SK-N-SH treated with all-trans-retinoic acid at 6 μM for 48 hours (cell line): ENCODE data around the gene TMEM134.

ENCODE experiments used
- ATAC-seq: fragments of 200-7000 bp; cut with Tn5 transposase; 3 replicates; pipeline ENCODE4 v1.9.1; 2020; ENCODE audit warnings: mild to moderate bottlenecking, moderate library complexity
- ARNTL ChIP-seq: fragments of 450-650 bp; formaldehyde crosslinking; IDR thresholded peaks from 2 replicates; pipeline ENCODE4 v1.5.0; 2020; ENCODE audit warnings: low read depth, mild to moderate bottlenecking, moderate library complexity, borderline replicate concordance
- BACH2 ChIP-seq: fragments of 250-450 bp; sonication (Bioruptor Pico); IDR thresholded peaks from 2 replicates; pipeline ENCODE4 v1.9.0; 2021; ENCODE audit warnings: mild to moderate bottlenecking, borderline replicate concordance
- CREB5 ChIP-seq: fragments of 250-450 bp; sonication (Bioruptor Pico); IDR thresholded peaks from 2 replicates; pipeline ENCODE4 v1.5.1; 2020; ENCODE audit warnings: low read depth, mild to moderate bottlenecking, moderate library complexity
- CSDC2 ChIP-seq: fragments of 250-450 bp; sonication (Bioruptor Pico); IDR thresholded peaks from 2 replicates; pipeline ENCODE4 v1.5.0; 2020; ENCODE audit warnings: mild to moderate bottlenecking, moderate library complexity
- CSRNP3 ChIP-seq: fragments of 250-450 bp; sonication (Bioruptor Pico); IDR thresholded peaks from 2 replicates; pipeline ENCODE4 v1.5.1; 2021; ENCODE audit warnings: mild to moderate bottlenecking, moderate library complexity
- ESRRG ChIP-seq: fragments of 250-450 bp; sonication (Bioruptor Pico); IDR thresholded peaks from 2 replicates; pipeline ENCODE4 v1.6.1; 2021; ENCODE audit warnings: mild to moderate bottlenecking
- GLIS3 ChIP-seq: fragments of 250-450 bp; sonication (Bioruptor Pico); IDR thresholded peaks from 2 replicates; pipeline ENCODE4 v1.5.0; 2020; ENCODE audit warnings: mild to moderate bottlenecking, moderate library complexity
- ISL1 ChIP-seq: fragments of 250-450 bp; sonication (Bioruptor Pico); IDR thresholded peaks from 2 replicates; pipeline ENCODE4 v2.1.2; 2022; ENCODE audit warnings: mild to moderate bottlenecking, moderate library complexity
- OSR1 ChIP-seq: fragments of 250-450 bp; sonication (Bioruptor Pico); IDR thresholded peaks from 2 replicates; pipeline ENCODE4 v1.8.0; 2022; ENCODE audit warnings: moderate library complexity, mild to moderate bottlenecking, inconsistent platforms
- PATZ1 ChIP-seq: fragments of 250-450 bp; sonication (Bioruptor Pico); IDR thresholded peaks from 2 replicates; pipeline ENCODE4 v1.8.0; 2020; ENCODE audit warnings: mild to moderate bottlenecking, moderate library complexity, borderline replicate concordance
- POU6F1 ChIP-seq: fragments of 250-450 bp; sonication (Bioruptor Pico); IDR thresholded peaks from 2 replicates; pipeline ENCODE4 v1.8.0; 2021; ENCODE audit warnings: low read depth, mild to moderate bottlenecking, moderate library complexity, borderline replicate concordance
- PPARA ChIP-seq: fragments of 250-450 bp; sonication (Bioruptor Pico); IDR thresholded peaks from 2 replicates; pipeline ENCODE4 v1.5.0; 2020; ENCODE audit warnings: mild to moderate bottlenecking, borderline replicate concordance
- RARB ChIP-seq: fragments of 250-450 bp; sonication (Bioruptor Pico); IDR thresholded peaks from 2 replicates; pipeline ENCODE4 v1.8.0; 2021; ENCODE audit warnings: mild to moderate bottlenecking, moderate library complexity
- SNAI2 ChIP-seq: fragments of 250-450 bp; sonication (Bioruptor Pico); IDR thresholded peaks from 2 replicates; pipeline ENCODE4 v1.5.0; 2020; ENCODE audit warnings: mild to moderate bottlenecking, moderate library complexity
- TOX ChIP-seq: fragments of 250-450 bp; sonication (Bioruptor Pico); IDR thresholded peaks from 2 replicates; pipeline ENCODE4 v1.8.0; 2021; ENCODE audit warnings: mild to moderate bottlenecking, moderate library complexity, borderline replicate concordance
- TSHZ2 ChIP-seq: fragments of 250-450 bp; sonication (Bioruptor Pico); IDR thresholded peaks from 2 replicates; pipeline ENCODE4 v1.5.0; 2020; ENCODE audit warnings: mild to moderate bottlenecking, moderate library complexity
- ZC3H10 ChIP-seq: fragments of 250-450 bp; sonication (Bioruptor Pico); IDR thresholded peaks from 2 replicates; pipeline ENCODE4 v1.5.1; 2021; ENCODE audit warnings: mild to moderate bottlenecking, moderate library complexity
- ZFP3 ChIP-seq: fragments of 250-450 bp; sonication (Bioruptor Pico); IDR thresholded peaks from 2 replicates; pipeline ENCODE4 v1.5.0; 2020; ENCODE audit warnings: mild to moderate bottlenecking, moderate library complexity
- ZFP30 ChIP-seq: fragments of 450-650 bp; formaldehyde crosslinking; IDR thresholded peaks from 2 replicates; pipeline ENCODE4 v1.5.0; 2022; ENCODE audit warnings: mild to moderate bottlenecking, moderate library complexity
- ZNF565 ChIP-seq: fragments of 450-650 bp; formaldehyde crosslinking; conservative IDR thresholded peaks from 2 replicates; pipeline ENCODE4 v1.5.0; 2020; ENCODE audit warnings: low read depth, mild to moderate bottlenecking, moderate library complexity
- ZNF70 ChIP-seq: fragments of 450-650 bp; formaldehyde crosslinking; IDR thresholded peaks from 2 replicates; pipeline ENCODE4 v1.5.0; 2020; ENCODE audit warnings: mild to moderate bottlenecking, moderate library complexity
- ZNF8 ChIP-seq: fragments of 450-650 bp; formaldehyde crosslinking; IDR thresholded peaks from 2 replicates; pipeline ENCODE4 v1.5.0; 2020; ENCODE audit warnings: mild to moderate bottlenecking, moderate library complexity

Gene TMEM134

GRCh38 chr11:67441731-67442351 is 27.2 kb downstream of the TMEM134 start:
- no peak for ATAC-seq
- no peak for TF ChIP-seq RARB (CRISPR knock-in tag)

- TF ChIP-seq PPARA (CRISPR knock-in tag) (no peak), ZFP30 (CRISPR knock-in tag) (no peak), OSR1 (CRISPR knock-in tag) (no peak), POU6F1 (CRISPR knock-in tag) (no peak), SNAI2 (CRISPR knock-in tag) (no peak), ZNF8 (CRISPR knock-in tag) (no peak), PATZ1 (CRISPR knock-in tag) (no peak), ARNTL (CRISPR knock-in tag) (no peak), RARB (CRISPR knock-in tag) (no peak), TOX (CRISPR knock-in tag) (no peak), BACH2 (CRISPR knock-in tag) (no peak), ZNF70 (CRISPR knock-in tag) (no peak), ISL1 (no peak), CSRNP3 (CRISPR knock-in tag) (no peak), CREB5 (CRISPR knock-in tag) (no peak)
- no peak for ATAC-seq
These were observed 27.9 kb downstream of the TMEM134 start for GRCh38 chr11:67441098-67441563.

GRCh38 chr11:67440229-67441097 is 28.6 kb downstream of the TMEM134 start:
- ATAC-seq: no peak
- TF ChIP-seq ZFP3: no peak
- TF ChIP-seq POU6F1 (CRISPR knock-in tag): no peak
- no peak for TF ChIP-seq ZNF8 (CRISPR knock-in tag)
- TF ChIP-seq TOX (CRISPR knock-in tag): no peak
- TF ChIP-seq BACH2 (CRISPR knock-in tag): no peak
- no peak for TF ChIP-seq CREB5 (CRISPR knock-in tag)
- no peak for TF ChIP-seq ARNTL (CRISPR knock-in tag)
- no peak for TF ChIP-seq PPARA (CRISPR knock-in tag)
- TF ChIP-seq TSHZ2 (CRISPR knock-in tag): no peak
- TF ChIP-seq CSDC2: no peak
- TF ChIP-seq ZC3H10 (CRISPR knock-in tag): no peak
- no peak for TF ChIP-seq ZFP30 (CRISPR knock-in tag)
- TF ChIP-seq OSR1 (CRISPR knock-in tag): no peak
- TF ChIP-seq GLIS3: no peak
- no peak for TF ChIP-seq ESRRG (CRISPR knock-in tag)
- no peak for TF ChIP-seq RARB (CRISPR knock-in tag)
- TF ChIP-seq ZNF70 (CRISPR knock-in tag): no peak
- no peak for TF ChIP-seq ZNF565 (CRISPR knock-in tag)
